CD4-positive, alpha-beta T cell treated with Interleukin-4 for 1 hour (primary cell): ENCODE data around the gene TPSB2.

Source experiments
- DNase-seq, 2 donors: peaks; one replicate each; pipeline ENCODE4 v3.0.0-alpha.2; 2020 to 2022

Gene TPSB2

GRCh38 chr16:1181404-1182315 is 48.3 kb downstream of the TPSB2 start:
- DNase-seq: no peak

- DNase-seq: no peak
These were observed 49.2 kb downstream of the TPSB2 start for GRCh38 chr16:1180549-1181403.
